SIG-M5 (cell line): ENCODE measurements around the gene STRN3.
"Not testable (repeated sequence)": the region's sequence is repeated elsewhere in the genome, so short reads cannot be mapped to it uniquely, and the experiment has no call there.

Experiments
- DNase-seq: peaks from one replicate; lab custom pipeline; 2025; lab: John Stamatoyannopoulos, UW

Gene STRN3

GRCh38 chr14:30907659-30908057 is 118.5 kb downstream of the STRN3 start:
- DNase-seq = no peak

- DNase-seq = no peak
Measured at GRCh38 chr14:30906752-30907658, 119.2 kb downstream of the STRN3 start.

DNA sequence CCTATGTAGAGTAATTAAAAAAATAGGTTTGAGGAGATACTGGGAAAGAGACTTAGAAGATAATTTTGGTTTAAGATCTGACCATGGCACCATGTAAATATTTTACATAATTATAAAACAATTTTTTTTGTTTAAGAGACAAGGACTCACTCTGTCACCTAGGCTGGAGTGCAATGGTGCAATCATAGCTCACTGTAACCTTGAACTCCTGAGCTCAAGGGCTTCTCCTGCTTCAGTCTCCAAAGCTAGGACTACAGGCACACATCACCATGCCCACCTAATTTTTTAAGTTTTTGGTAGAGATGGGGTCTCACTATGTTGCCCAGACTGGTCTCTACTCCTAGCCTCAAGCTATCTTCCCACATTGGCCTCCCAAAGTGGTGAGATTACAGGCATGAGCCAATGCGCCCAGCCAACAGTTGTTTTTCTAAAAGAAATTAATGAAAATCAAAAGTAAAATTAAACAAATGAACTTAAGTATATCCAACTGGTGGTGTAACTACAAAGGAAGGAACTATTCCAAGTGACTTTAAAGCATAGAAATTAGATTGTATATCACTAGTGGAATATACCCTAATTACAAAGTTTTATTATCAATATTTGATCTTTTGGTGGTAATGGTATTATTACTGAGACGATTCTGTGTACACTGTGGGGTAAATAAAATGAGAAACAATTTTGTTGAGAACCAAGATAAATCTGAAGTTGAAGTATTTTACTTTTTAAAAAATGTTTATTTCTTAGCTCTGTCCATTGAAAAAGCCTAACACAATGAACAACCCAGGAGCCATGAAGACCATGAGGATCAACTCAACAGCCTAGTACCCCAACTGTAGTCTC is 122.7 kb downstream of the STRN3 start:
- DNase-seq = no peak

- not testable (repeated sequence) for DNase-seq
Measured at GRCh38 chr14:30897121-30897520, 129.1 kb downstream of the STRN3 start.

GRCh38 chr14:30896435-30896834 is 129.7 kb downstream of the STRN3 start:
- DNase-seq = no peak

- no peak for DNase-seq
Measured at GRCh38 chr14:30894923-30895515, 131.2 kb downstream of the STRN3 start.

DNA sequence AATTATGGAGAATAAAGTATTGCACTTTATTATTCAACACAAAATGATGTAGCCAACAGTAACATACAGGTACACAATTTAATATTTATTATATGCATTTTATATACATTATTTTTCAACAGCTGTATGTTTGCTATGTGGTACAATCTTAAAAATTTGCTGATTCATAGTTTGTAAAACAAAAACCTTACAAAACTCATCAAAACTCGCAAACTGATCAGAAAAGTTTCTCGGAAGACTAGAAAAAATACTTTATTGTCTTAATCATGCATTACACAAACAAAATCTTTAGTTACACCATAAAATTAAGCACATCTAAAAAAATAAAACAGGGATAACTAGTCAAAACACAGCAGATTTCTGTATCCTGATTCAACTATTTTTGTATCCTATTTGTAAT is 132.4 kb downstream of the STRN3 start:
- no peak for DNase-seq

GRCh38 chr14:30889244-30889594 is 137.0 kb downstream of the STRN3 start:
- no peak for DNase-seq

DNA sequence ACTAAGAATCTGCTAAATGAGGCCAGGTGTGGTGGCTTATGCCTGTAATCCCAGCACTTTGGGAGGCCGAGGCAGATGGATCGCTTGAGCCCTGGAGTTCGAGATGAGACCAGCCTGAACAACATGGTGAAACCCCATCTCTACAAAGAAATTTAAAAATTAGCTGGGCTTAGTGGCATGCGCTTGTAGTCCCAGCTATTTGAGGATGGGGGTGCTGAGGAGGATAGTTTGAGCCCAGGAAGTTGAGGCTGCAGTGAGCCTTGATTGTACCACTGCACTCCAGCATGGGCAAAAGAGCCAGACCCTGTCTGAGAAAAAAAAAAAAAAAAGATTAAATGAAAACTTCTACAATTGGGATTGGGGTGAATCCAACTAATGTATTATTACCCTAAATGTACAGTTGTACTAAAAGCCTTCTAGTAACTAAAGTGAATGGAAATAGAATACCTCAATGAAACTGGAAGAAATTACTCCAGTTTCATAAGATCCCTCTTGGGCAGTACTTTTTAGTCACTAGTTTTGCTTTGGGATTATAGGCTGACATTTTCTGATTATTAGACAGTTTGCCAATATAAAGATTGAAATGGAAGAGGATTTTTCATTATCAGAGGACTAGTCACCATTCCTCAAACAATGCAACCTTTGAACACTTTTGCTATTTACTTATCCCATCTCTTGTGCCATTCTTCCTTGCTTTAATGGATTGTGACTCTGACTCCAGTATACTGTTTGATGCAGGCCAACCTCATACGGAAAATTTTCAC is 137.5 kb downstream of the STRN3 start:
- no peak for DNase-seq

DNA sequence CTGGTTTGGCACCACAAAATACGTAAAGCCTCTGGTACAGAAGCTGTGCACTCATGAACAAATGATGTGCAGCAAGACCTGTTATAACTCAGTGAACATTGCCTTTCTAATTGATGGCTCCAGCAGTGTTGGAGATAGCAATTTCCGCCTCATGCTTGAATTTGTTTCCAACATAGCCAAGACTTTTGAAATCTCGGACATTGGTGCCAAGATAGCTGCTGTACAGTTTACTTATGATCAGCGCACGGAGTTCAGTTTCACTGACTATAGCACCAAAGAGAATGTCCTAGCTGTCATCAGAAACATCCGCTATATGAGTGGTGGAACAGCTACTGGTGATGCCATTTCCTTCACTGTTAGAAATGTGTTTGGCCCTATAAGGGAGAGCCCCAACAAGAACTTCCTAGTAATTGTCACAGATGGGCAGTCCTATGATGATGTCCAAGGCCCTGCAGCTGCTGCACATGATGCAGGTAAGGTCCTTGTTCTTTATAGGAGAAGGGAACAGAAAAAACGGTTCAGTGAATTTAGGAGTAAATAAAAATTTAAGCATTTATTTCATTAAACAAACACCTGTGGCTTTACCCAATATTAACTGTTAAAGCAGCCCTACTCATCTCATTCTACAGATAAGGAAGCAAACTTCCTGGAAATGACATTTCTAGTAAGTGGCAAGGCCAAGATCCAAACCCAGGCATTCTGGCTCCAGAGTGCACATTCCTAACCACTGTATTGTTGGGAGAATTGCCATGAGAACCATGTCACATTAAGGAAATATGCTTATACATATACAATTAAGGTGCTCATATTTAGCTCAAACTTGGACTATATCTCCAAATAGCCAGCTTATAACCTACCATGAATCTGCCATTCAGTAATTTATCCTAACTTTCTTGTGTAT is 140.1 kb downstream of the STRN3 start:
- DNase-seq = no peak

DNA sequence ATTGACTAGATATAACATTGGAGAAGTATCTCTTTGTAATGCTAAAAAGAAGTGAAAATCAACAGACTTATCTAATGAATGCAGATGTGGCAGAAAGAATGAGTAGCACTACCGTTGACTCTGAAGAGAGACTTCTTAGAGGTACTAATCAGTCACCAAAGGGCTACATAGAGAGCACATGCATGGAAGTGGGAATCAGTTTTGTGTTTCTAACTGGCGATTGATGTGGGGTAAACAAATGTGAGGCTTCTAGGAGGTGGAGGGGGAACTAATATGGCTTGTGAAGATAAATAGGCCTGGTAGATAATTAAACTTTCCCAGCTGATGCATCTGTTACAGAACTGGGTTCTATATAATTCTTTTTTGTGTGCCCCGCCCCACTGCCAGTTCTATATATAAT is 141.3 kb downstream of the STRN3 start:
- DNase-seq = no peak

DNA sequence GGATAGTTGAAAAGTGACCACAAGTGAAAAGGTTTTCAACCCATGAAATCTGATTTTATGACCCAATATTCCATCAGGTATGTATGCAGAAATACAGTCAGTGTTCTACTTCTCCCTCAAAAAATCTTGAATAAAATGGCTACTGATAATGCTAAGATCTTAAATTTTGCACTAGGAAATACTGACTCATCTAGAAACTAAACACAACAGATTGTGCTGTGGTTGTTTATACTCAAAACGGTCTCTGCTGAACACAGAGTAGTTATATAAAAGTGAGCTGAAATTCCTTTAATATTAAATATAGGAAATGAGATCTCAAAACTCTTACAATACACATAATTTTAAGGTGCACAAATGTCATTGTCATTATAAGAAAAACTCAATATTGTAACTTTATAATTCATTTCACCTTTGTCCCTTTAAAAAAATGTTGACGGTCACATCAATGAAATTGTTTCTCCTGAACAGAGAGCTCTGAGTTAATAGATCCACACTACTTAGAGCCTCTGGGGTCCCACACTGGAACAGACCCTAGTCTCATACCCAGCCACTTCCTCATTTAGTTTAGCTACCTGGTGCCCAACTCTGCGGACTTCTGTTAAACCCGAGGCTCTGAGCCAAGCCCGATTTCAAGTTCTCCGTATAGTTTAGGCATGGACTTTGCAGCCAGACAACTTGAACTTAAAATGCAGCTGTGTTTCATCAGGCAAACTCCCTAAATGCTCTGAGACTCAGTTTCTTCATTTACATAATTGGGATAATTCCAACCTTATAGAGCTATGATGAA is 142.5 kb downstream of the STRN3 start:
- DNase-seq = no peak

DNA sequence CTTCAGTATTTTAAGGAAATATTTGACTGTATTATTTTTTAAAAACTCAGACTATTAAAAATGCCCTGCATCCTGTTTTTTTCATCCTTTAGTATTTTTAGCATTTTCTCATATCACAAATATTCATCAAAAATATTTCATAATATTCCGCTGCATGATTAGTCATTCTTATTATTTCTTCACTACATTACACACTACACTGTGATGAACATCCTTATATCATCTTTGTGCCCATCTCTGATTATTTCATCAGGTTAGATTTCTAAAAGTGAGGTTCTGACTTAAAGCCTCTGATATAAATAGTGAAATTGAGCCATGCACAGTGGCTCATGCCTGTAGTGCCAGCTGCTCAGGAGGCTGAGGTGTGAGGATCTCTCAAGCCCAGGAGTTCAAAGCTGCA is 143.7 kb downstream of the STRN3 start:
- no peak for DNase-seq

DNA sequence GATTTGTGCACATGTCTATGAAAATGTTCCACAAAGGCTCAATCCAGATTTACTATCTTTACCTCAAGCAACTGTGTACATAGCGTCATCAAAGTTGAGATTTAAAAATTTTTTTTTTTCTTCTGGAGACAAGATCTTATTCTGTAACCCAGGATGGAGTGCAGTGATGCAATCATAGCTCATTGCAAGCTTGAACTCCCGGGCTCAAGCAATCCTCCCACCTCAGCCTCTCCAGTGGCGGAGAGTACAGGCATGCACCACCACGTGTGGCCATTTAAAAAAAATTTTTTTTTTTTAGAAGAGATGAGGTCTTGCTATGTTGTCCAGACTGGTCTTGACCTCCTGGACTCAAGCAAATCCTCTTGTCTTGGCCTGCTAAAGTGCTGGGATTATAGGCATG is 149.5 kb downstream of the STRN3 start:
- DNase-seq = no peak

- no peak for DNase-seq
Measured at GRCh38 chr14:30875788-30876053, 150.5 kb downstream of the STRN3 start.

GRCh38 chr14:30874999-30875787 is 151.0 kb downstream of the STRN3 start:
- DNase-seq = no peak

DNA sequence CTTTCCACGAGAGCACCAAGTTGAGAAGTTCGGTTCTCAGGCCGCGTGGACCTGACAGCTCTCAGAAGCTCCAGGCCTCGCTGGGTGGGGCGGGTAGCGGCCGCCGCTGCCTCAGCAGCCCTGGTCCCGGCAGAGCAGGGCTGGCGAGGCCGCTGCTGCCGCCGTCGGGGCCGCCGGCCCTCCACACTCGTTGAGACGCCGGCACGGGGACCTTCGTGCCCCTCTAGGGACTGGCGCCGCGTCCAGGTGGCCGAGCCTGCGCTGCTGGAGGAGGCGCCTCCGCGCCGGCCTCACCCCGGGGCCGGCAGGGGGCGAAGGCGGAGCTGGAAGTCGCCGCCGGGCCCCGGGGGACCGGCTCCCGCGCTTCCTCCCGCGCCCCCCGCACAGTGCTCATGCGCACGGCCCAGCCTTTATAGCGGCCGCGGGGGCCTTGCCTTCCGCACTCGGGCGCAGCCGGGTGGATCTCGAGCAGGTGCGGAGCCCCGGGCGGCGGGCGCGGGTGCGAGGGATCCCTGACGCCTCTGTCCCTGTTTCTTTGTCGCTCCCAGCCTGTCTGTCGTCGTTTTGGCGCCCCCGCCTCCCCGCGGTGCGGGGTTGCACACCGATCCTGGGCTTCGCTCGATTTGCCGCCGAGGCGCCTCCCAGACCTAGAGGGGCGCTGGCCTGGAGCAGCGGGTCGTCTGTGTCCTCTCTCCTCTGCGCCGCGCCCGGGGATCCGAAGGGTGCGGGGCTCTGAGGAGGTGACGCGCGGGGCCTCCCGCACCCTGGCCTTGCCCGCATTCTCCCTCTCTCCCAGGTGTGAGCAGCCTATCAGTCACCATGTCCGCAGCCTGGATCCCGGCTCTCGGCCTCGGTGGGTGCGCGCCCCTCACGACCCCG is 151.8 kb downstream of the STRN3 start, which contains the start of gene COCH:
TSS of gene COCH (plus strand) at position 440 of the 879 bp plus-strand sequence. CDS start at position 820, 380 bp downstream.
- no peak for DNase-seq
